Measurements from ENCODE around the gene TXLNB.
"Not testable (repeated sequence)": the region's sequence is repeated elsewhere in the genome, so short reads cannot be mapped to it uniquely, and the experiment has no call there.

TXLNB gene

DNA sequence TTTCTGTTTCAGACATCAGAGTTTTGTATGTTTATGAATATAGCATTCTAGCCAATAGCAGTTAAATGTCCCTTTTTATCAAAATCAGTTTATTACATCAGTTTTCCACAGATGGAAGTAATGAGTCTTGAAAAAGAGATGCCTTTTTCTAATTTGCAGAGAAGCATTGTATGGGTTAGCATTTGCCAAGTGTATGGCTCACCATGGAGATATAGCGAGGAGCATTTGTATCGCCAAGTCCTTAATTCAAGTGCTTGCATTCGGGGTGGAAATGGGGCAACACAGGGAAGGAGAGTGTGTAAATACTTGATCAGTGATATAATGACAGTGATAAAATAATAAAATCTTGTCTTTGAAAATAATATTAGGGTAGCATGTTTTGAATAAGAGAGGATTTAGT is 42.9 kb downstream of the TXLNB start:
- intact Hi-C loops (cut with DNase I), result no loop called here
- DNase-seq, result no peak

DNA sequence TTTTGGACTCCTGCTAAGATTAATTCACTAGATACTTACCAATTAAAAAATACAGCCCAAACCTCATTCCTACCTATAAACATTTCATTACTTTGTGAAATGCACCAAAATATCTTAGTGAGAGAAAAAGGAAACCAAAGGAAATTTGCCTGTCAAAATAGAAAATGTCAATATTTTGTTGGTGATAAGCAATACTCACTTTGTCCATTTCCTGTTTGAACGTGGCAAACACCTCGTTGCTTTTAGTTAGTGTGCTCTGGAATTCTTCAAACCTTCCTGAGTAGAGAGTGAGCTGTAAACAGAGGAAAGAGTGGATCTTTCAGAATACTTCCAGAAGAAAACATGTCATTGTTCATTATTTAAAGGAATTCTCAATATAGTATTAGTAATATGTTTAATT is 44.2 kb downstream of the TXLNB start:
- intact Hi-C loops (cut with DNase I), result no loop called here
- no peak for DNase-seq

DNA sequence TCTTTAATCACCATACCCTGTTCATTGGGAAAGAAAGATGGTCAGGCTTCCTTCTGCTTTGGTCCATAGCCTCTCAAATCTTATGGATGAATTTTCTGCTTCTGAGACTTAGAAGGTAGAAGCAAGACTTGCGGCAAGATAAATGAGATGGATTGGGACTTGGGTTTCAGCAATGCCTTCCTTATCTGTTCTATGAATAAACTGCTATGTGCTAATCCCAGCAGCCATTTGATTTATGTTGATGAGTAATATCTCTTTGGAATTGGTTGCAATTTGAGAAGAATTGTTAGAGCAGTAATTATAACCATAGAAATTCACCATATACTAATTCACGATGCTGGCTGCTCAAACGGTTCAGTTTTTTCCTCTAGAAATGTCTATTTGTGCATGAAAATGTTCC is 48.3 kb downstream of the TXLNB start:
- intact Hi-C loops (cut with DNase I), result no loop called here
- no peak for DNase-seq

DNA sequence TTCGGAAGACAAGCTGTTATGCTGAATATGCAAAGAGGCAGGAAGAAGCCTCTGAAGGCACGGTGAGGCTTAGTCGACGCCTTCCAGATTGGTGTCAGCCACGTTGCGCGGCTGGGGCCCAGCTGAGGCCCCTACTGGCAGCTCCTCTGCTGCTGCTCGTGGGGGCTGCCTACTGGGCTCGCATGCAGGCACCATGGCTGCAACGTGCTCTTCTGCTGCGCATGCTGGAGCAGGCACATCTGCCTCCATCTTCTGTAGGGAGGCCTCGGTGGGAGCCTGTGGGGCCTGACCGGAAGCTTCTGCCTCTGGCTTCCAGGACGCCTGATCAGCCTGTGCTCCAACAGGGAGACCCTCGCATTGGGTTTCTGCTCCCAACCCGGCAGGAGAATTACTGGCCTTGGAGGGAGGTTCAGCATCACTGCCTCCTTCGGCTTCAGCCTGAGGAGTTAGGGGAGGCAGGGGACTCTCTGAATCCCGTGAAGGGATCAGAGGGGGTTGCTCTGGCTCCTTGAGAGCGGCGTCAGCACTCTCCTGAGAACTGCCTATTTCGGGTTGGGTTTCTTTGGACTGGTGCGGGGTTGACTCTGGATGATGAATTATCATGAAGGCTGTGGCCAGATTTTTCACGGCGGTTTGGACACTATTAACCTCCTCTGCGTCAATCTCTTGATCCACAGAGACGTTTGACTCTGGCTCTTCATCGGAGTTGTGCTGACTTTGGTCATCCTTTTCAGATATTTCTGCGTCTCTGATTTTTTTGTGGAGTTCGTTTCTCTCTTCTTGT is 49.1 kb downstream of the TXLNB start:
- intact Hi-C loops (cut with DNase I), result no loop called here
- no peak for DNase-seq

DNA sequence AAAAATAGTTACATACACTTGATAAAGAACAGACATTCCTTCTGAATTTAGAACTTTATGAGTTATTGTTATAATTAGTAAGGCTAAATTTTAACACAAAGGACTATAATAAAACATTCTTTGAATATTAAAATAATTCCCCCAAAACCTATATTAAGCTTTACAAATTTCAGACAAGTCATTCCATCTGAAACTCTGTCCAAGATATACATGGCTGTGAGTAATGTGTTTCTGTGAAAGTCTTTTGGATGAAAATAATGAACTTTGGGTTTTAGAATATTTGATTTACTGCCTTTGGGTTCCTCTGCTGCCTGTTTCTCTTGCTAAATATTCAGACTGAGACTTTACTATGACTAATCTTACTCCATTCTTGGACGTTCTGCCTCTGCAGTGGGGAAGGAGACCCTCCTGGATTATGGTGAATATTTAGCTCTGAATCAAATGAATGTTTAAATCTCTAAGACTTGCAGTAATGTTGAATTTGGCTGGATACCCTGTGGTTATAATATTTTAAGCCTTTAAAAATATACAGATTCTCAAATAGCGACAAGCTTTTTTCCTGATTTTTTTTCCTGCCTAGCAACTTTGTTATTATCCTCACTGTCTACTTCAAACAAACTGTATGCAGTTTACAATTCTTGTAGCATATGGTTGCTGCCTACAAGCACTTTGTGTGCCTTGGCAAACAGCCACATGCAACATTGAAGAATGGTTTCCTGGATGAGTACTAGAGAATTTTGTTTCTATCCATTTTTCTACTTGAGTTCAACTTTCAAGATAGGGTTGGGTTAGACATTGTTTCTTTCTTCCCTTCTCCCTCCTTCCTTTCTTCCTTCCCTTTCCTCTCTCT is 51.4 kb downstream of the TXLNB start:
- intact Hi-C loops (cut with DNase I), result no loop called here
- DNase-seq, result no peak

DNA sequence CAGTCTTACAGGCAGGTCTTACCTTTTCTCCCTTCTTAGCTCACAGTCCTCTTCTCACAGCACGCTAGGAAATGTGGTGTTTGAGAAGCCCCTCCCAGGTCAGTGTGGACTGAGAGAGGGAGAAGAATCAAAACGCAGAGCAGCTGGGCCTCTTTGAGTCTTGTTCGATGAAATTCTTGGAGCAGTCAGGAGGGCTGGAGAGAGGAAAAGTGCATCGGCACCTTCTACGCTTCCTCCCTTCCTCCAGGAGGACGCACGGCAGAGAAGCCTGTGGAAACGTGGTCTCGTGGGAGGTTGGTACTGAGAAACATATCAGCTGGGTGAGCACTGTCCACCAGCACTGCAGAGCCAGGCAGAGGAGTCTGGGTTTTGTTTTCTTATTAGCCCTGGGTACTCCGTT is 52.7 kb downstream of the TXLNB start:
- DNase-seq, result no peak
- intact Hi-C loops (cut with DNase I), result no loop called here

DNA sequence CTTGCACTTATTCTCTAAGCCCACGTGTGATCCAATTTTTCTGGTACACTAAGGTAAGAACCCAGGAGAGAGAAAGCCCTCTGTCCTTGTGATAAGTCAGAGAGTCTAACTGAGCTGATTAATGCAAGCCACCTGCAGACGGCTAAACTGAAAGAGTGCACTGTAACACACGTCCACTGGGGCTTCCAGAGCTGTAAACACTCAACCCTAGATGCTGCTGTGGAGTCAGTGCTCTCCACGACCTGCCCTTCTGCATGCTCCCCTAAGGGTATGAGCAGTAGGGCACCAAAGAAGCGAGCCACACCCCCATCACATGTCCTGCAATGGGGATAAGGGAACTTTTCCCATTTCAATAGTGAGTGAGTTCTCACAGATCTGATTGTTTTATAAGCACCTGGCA is 55.7 kb downstream of the TXLNB start:
- intact Hi-C loops (cut with DNase I), result no loop called here
- DNase-seq, result no peak

DNA sequence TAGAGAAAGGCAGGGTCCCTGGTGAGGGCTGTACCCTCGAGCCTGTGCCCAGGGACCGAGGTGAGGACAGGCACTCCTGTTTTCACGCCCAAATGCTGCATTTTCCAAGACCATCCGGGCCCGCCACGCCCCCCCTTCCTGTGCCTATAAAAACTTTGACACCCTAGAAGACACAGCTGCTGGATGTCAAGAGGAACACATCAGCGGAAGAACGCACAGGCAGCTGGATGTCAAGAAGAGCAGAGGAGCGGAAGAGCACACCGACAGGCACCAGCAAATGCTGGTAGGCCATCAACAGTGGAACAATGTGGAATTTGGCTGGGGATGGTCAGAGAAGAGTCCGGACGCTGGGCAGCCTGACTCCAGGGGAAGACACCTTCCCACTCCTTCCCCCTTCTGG is 56.1 kb downstream of the TXLNB start:
- no peak for DNase-seq
- intact Hi-C loops (cut with DNase I), result no loop called here

DNA sequence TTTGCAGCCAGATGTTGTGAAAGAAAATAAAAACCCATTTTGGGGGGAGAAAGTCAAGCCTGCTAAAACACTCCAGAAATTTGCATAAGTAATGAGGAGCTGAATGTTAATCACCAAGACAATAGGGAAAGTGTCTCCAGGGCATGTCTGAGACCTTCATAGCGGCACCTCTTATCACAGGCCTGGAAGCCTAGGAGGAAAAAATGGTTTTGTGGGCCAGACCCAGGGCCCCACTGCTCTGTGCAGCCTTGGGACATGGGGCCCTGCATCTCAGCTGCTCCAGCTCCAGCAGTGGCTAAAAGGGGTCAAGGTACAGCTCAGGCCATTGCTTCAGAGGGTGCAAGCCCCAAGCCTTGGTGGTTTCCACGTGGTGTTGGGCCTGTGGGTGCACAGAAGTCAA is 57.6 kb downstream of the TXLNB start:
- intact Hi-C loops (cut with DNase I); DNase-seq: not testable (repeated sequence)

DNA sequence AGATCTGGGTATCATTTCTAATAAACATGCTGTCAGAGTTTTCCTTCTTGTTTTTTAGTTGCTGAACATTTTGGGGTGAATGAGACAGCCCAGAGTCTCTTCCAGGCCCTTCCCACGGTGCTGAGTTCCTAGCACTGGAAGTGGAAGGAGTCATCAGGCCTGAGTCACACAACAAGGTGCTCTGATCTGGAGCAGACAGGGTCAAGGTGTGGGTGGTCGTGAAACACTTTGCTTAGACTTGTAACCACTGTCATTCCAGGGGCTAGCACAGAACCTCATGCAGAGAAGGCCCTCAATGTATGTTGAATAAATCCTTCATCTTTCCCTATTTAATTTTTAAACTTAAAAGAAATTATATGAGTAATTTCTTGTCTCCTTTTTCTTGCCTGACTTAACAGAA is 60.6 kb downstream of the TXLNB start:
- intact Hi-C loops (cut with DNase I), result no loop called here
- DNase-seq, result no peak

DNA sequence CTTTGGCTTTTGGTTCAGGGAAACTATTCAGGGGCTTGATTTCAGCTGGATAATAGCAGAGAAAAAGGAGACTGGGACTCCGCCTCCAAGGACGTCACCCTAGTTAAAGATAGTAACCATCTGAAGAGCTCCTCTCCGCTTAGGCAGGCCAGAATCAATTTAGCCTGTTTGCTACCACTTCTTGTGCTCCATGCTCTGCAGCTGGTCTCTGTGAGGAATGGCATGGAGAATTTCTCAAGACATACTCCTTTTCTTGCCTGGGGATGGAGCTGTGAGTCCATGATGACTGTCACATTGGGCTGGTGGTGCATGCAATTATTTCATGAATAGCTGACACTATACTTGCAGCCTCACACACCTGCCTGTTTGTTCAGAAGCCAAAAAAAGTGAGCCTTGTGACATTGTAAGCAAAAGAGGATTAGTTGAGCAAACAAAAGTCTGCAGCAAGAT is 61.4 kb downstream of the TXLNB start:
- DNase-seq, result no peak
- intact Hi-C loops (cut with DNase I), result no loop called here

DNA sequence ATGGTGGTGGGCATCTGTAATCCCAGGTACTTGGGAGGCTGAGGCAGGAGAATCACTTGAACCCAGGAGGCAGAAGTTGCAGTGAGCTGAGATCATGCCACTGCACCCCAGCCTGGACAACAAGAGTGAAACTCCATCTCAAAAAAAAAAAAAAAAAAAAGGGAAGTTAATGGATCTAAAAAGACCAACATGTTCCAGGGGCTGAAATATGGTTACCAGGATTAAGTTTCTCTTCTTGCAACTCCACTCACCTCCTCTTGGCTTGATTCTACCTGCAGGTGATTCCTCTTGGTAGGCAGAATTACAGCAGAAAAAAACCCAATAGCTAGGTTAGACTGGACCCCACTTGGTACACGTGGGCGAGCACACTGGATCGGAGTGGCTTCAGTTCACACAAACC is 63.4 kb downstream of the TXLNB start:
- DNase-seq; intact Hi-C loops (cut with DNase I): not testable (repeated sequence)

DNA sequence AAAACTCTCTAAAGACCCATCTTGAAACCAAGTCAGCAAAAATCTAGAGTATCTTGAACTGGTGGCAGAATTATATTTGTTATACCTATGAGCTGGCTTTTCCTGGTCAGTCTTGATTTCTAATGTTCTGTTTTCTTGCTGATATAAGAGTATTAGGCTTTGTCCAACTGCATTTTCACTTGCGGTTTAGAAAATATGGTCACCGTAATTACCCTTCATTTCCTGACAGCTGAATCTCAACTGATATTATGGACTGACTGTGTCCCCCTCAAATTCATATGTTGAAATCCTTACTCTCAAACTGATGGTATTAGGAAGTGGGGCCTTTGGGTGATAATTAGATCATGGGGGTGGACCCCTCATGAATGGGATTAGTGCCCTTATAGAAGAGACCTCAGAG is 72.1 kb downstream of the TXLNB start:
- intact Hi-C loops (cut with DNase I), result loop anchor here (5.0 kb wide), 1 partner anchor 143 kb away; no protein-coding TSS in a partner anchor
- DNase-seq, result no peak

DNA sequence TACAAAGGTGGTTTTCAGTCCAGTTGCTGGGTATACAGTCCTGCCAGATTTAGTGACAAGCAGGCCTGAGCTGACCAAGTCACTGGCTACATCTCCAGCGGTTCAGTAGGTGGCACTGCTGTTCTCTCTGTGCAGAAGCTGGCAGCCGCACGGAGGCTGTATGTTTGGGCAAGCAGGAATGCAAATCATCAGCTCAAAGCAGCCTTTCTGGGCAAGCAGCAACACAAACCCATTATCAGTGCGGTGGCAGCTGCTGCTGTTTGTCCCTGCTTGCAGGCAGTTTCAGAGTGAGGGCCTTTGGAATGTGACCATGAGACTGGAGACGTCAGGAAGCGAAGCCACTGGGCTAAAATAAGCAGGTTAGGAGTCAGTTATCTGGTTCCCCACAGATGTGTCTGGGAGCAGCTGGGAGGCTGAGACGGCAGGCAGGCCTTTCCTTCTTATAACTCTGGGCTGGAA is 72.5 kb downstream of the TXLNB start:
- intact Hi-C loops (cut with DNase I), result loop anchor here (5.0 kb wide), 1 partner anchor 143 kb away; no protein-coding TSS in a partner anchor

DNA sequence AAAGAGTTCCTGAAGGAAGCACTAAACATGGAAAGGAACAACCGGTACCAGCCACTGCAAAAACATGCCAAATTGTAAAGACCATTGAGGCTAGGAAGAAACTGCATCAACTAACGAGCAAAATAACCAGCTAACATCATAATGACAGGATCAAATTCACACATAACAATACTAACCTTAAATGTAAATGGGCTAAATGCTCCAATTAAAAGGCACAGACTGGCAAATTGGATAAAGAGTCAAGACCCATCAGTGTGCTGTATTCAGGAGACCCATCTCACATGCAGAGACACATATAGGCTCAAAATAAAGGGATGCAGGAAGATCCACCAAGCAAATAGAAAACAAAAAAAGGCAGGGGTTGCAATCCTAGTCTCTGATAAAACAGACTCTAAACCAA is 79.3 kb downstream of the TXLNB start:
- intact Hi-C loops (cut with DNase I); DNase-seq: not testable (repeated sequence)

More for the DNA sequence above, 72.5 kb downstream of the TXLNB start:
- peak; percentile 39 to 88 (median 76) for DNase-seq

DNA sequence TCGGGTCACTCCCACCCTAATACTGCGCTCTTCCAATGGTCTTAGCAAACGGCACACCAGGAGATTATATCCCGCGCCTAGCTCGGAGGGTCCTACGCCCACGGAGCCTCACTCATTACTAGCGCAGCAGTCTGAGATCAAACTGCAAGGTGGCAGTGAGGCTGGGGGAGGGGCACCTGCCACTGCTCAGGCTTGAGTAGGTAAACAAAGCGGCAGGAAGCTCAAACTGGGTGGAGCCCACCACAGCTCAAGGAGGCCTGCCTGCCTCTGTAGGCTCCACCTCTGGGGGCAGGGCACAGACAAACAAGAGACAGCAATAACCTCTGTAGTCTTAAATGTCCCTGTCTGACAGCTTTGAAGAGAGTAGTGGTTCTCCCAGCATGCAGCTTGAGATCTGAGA is 81.0 kb downstream of the TXLNB start:
- DNase-seq; intact Hi-C loops (cut with DNase I): not testable (repeated sequence)

DNA sequence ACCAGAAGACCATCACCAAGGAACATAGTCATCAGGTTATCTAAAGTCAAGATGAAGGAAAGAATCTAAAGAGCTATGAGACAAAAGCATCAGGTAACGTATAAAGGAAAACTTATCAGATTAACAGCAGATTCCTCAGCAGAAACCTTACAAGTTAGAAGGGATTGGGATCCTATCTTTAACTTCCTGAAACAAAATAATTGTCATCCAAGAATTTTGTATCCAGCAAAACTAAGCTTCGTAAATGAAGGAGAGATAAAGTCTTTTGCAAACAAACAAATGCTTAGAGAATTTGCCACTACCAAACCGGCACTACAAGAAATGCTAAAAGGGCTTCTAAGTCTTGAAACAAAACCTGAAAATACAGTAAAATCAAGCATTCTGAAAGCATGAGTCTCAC is 86.0 kb downstream of the TXLNB start:
- intact Hi-C loops (cut with DNase I), result no loop called here
- DNase-seq, result no peak

DNA sequence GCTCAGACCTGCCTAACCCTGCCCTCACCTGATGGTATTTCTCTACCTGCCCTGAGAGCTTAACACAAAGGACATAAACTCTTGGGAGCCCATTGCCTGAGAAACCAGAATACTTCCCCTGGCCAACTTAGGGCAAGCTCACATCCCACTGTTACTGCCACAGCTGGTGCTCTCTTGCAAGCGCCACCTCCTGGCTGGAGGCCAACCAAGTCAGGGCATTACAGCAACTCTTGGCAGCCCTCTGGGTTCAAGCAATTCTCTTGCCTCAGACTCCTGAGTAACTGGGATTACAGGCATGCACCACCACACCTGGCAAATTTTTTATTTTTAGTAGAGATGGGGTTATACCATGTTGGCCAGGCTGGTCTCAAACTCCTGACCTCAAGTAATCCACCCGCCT is 86.8 kb downstream of the TXLNB start:
- intact Hi-C loops (cut with DNase I), result no loop called here
- DNase-seq, result no peak

DNA sequence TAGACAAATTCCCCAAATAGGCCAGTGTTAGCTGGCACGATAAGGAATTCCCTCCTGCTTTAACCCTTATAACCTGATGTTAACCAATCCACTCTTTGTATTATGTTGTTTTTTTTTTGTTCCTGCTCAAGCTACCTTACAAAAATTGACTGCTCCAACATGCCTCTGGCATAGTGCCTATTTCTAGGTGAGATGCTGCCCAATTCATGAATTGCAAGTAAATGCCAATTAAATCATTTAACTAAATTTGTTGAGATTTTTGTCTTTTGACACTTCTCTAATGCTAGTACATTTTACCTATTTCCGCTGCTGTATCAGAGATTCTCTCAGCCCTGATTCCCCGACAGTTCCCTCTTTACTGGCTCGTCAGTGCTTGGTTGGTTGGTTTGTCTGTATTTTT is 90.4 kb downstream of the TXLNB start:
- DNase-seq, result no peak
- intact Hi-C loops (cut with DNase I), result no loop called here

DNA sequence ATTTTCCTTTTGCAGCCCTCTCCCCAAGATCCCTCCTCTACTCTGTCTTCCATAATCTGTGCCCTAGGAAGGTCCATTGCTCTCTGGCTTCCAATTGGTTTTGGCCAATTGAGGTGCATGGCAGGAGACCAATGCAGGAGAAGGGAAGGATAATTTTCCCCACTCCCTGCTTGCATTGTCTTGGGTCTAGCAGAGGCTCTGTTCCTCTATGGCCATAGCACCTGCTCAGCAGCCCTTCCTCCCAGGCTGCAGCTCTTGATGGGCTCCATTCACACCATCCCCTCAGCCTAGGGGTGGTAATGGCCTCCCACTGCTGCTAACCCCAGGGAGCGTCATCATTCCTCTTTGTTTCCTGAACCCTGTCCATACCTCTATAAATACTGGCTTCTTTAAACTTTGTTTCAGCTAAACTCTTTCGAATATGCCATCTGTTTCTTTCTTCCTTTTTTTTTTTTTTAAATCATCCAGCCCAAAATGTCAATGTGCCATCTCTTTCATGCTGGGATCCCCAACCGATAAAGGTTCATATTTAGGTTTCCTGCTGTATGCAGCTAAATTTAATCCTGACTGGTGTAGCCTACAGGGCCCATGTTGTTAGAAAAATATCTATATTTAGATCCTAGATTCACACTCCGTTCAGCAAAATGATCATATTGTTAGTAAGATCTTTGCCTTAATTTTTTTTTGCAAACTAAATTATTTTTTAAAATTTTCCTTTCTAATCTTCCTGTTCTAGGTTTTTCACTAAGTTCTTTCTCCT is 93.1 kb downstream of the TXLNB start:
- DNase-seq, result no peak
- intact Hi-C loops (cut with DNase I), result no loop called here
